ENCODE measurements around the gene PRKCB.
A peak's percentile ranks its signal among the peaks of the same experiment; 100 is the strongest.
"Not testable (repeated sequence)": the region's sequence is repeated elsewhere in the genome, so short reads cannot be mapped to it uniquely, and the experiment has no call there.

PRKCB gene

GRCh38 chr16:24009098-24009497, 173.3 kb downstream of the PRKCB start:
- DNase-seq (ENCODE audit: low read depth in 2 of 2): no peak

GRCh38 chr16:24009955-24010354, 174.2 kb downstream of the PRKCB start:
- no peak for DNase-seq (ENCODE audit: low read depth in 2 of 2)

GRCh38 chr16:24010440-24011089, 174.8 kb downstream of the PRKCB start:
- peak; percentile 63 to 76 for DNase-seq (ENCODE audit: low read depth in 2 of 2)

- DNase-seq (ENCODE audit: low read depth in 2 of 2): no peak
Measured at GRCh38 chr16:24011237-24011636, 175.5 kb downstream of the PRKCB start.

GRCh38 chr16:24013054-24013636, 177.4 kb downstream of the PRKCB start:
- no peak for DNase-seq (ENCODE audit: low read depth in 2 of 2)

GRCh38 chr16:24013864-24014645, 178.3 kb downstream of the PRKCB start:
- peak; percentile 27 to 33 for DNase-seq (ENCODE audit: low read depth in 2 of 2)

- DNase-seq (ENCODE audit: low read depth in 2 of 2): not testable (repeated sequence)
Measured at GRCh38 chr16:24014955-24015354, 179.2 kb downstream of the PRKCB start.

- no peak for DNase-seq (ENCODE audit: low read depth in 2 of 2)
Measured at GRCh38 chr16:24015923-24016322, 180.1 kb downstream of the PRKCB start.

GRCh38 chr16:24018485-24018884, 182.7 kb downstream of the PRKCB start:
- DNase-seq (ENCODE audit: low read depth in 2 of 2): no peak

- DNase-seq (ENCODE audit: low read depth in 2 of 2): no peak
Measured at GRCh38 chr16:24022797-24023196, 187.0 kb downstream of the PRKCB start.

- DNase-seq (ENCODE audit: low read depth in 2 of 2): no peak
Measured at GRCh38 chr16:24023621-24024020, 187.8 kb downstream of the PRKCB start.

GRCh38 chr16:24024971-24025370, 189.2 kb downstream of the PRKCB start:
- DNase-seq (ENCODE audit: low read depth in 2 of 2): no peak

- no peak for DNase-seq (ENCODE audit: low read depth in 2 of 2)
Measured at GRCh38 chr16:24027466-24027865, 191.7 kb downstream of the PRKCB start.

- DNase-seq (ENCODE audit: low read depth in 2 of 2): not testable (repeated sequence)
Measured at GRCh38 chr16:24029841-24030240, 194.1 kb downstream of the PRKCB start.

- DNase-seq (ENCODE audit: low read depth in 2 of 2): no peak
Measured at GRCh38 chr16:24035127-24035842, 199.5 kb downstream of the PRKCB start.

GRCh38 chr16:24036038-24036543, 200.3 kb downstream of the PRKCB start:
- DNase-seq (ENCODE audit: low read depth in 2 of 2): no peak

- DNase-seq (ENCODE audit: low read depth in 2 of 2): peak; percentile 8 to 18
Measured at GRCh38 chr16:24036614-24037013, 200.8 kb downstream of the PRKCB start.

- no peak for DNase-seq (ENCODE audit: low read depth in 2 of 2)
Measured at GRCh38 chr16:24037335-24037734, 201.6 kb downstream of the PRKCB start.

GRCh38 chr16:24041834-24042631, 206.2 kb downstream of the PRKCB start:
- peak; percentile 60 to 77 for DNase-seq (ENCODE audit: low read depth in 2 of 2)

- no peak for DNase-seq (ENCODE audit: low read depth in 2 of 2)
Measured at GRCh38 chr16:24044467-24044866, 208.7 kb downstream of the PRKCB start.

GRCh38 chr16:24045641-24046040, 209.9 kb downstream of the PRKCB start:
- no peak for DNase-seq (ENCODE audit: low read depth in 2 of 2)
